Cardiac fibroblast (primary cell): ENCODE results near the gene OTX1.

Source experiments
- DNase-seq, 2 donors: peaks; one replicate each; pipeline versions ENCODE4 v3.0.0 to v3.0.0-alpha.2; 2010; ENCODE audit warnings: low read depth in 2 of 2
- H3K4me3 ChIP-seq, 2 donors: replicated peaks in 1 of 2; 1 replicate in 1 of 2; 2 replicates in 1 of 2; pipeline ENCODE4 v1.5.1; 2011; ENCODE audit warnings: low read depth in 2 of 2, low read length in 2 of 2, mild to moderate bottlenecking in 2 of 2, moderate library complexity in 1 of 2
- TF ChIP-seq, protein P1 (sequence below): IDR thresholded peaks from one replicate; pipeline ENCODE4 v1.5.1; 2011; ENCODE audit warnings: low read depth, mild to moderate bottlenecking, low read length, inconsistent platforms

The OTX1 gene

DNA sequence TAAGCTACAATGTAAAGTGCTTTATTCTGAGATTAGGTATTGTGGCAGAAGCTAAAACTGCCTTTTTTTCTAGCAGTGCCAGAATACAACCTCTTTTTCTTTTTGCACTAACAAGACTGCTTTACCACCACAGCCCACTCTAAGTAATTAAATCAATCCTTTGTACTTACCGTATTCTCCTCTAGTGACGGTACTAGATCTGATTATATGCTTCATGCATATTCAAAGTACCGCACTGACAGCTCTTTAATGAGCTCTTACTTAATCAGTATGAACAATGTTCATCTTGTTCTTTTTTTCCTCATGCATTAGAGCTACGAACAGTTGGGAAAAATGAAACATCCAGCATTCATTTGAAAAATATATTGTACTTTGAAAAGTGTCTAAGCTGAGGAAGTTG, 16.1 kb upstream of the OTX1 start:
- no peak for DNase-seq
- no peak overlapping the region for H3K4me3 ChIP-seq
- TF ChIP-seq, protein P1, sequence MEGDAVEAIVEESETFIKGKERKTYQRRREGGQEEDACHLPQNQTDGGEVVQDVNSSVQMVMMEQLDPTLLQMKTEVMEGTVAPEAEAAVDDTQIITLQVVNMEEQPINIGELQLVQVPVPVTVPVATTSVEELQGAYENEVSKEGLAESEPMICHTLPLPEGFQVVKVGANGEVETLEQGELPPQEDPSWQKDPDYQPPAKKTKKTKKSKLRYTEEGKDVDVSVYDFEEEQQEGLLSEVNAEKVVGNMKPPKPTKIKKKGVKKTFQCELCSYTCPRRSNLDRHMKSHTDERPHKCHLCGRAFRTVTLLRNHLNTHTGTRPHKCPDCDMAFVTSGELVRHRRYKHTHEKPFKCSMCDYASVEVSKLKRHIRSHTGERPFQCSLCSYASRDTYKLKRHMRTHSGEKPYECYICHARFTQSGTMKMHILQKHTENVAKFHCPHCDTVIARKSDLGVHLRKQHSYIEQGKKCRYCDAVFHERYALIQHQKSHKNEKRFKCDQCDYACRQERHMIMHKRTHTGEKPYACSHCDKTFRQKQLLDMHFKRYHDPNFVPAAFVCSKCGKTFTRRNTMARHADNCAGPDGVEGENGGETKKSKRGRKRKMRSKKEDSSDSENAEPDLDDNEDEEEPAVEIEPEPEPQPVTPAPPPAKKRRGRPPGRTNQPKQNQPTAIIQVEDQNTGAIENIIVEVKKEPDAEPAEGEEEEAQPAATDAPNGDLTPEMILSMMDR = no peak

DNA sequence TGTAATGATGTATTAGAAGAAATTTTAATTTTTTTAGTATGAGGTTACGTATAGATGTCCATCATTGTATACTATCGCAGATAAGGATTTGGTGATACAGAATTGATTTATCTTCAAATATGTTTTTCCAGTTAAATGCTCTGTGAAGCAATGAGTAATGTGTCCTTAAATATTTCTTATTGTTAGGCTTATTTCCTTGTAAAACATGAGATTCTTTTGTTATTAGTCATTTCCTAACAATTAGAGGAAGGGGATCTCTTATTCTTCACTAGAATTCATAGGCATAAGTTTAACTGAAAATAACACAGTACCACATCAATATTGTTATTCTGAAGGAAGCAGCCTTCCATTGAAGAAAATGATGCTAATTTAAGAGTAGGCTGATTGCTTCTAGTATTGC, 15.5 kb upstream of the OTX1 start:
- TF ChIP-seq, protein P1 = no peak

DNA sequence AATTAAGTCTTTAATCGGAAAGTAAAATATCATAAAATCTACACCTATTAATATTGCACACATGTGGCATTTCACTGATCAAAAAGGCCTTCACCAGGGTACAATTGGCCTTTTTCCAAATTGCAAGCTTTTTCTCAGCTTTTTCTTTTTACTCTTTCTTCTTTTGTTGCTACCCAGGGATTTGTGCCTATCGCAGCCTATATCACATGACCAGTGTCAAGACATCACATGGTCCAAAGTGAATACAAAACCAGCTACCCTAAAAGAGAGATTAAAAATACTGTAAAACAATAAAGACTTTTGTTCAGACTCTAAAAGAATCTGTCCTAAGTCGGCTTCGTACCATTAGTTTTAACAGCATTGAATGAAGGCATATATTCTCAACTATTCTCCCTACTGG, 15.0 kb upstream of the OTX1 start:
- no peak overlapping the region for H3K4me3 ChIP-seq
- TF ChIP-seq, protein P1 = no peak
- DNase-seq = no peak

More for the DNA sequence above, 15.5 kb upstream of the OTX1 start:
- no peak for DNase-seq
- H3K4me3 ChIP-seq = no peak overlapping the region

DNA sequence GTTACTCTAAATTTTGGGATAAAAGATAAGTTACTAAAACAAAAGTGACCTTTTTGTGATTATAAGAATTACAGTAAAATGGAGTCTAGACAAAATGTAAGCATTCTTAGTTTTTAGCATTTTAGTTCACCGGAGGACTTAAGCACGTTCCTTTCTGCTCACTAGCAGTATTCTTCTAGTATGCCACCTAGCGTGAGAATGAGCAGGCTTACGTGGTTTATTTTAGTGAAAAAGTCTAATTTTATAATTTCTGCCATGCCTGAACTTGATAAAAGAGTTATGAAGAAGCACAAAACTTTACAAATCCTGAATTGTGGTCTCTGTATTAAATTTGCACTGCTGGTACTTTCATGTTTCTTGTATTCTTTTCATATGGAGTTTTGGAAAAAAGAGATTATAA, 12.6 kb upstream of the OTX1 start:
- H3K4me3 ChIP-seq = no peak overlapping the region
- TF ChIP-seq, protein P1 = no peak
- no peak for DNase-seq

DNA sequence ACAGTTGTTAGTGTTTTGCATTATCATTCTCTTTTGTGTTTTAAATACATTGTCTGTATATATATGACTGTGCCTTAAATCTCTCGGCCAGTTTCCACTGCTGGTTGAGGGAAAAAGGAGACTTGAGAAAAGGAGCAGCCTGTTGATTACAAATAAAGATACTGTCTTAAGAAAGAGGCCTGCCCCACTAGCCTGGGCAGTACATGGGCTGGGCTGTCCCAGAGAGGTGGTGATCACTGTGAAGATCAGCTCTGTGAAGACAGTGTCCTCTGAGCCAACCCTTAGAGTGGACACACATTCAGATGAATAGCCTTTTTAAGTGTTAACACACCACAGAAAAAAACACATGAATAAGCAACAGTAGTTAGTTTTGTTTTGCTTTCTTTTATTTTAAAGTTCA, 10.0 kb upstream of the OTX1 start:
- no peak overlapping the region for H3K4me3 ChIP-seq
- no peak for DNase-seq
- TF ChIP-seq, protein P1 = no peak

DNA sequence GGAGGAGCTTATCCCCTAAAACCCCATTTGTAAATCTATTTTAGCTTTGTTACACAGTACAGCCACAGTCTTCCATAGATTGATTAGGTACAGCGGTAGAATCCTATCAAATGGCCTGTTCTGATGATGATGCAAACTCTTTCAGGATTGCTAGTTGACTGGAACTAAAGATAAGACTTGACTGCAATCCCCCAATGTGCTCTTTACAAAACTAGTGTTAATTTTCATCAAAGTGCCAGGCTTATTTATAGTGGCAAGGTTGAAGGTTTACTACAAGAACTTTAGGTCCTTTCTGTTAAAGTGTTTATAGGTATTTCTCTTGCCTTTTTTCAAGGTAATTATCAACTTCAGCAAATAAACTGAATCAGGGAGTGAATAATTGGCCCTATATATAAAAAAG, 9.0 kb upstream of the OTX1 start:
- no peak overlapping the region for H3K4me3 ChIP-seq
- TF ChIP-seq, protein P1 = no peak
- no peak for DNase-seq
